Breast epithelium (tissue), 4 donors: ENCODE data around the gene GABRA4. TPM values are rescaled to one million over a fixed set of nuclear protein-coding genes. Genes with fewer than 3 reads are reported as not detected.

ENCODE experiments used
- DNase-seq, 2 donors: peaks; one replicate each; pipeline ENCODE4 v3.0.0-alpha.2; 2019; ENCODE audit warnings: low spot score in 2 of 2
- H3K27ac ChIP-seq, 2 donors: fragments of 200-600 bp; sonication (generic) in 1 of 2; one replicate each; pipeline ENCODE4 v1.5.1; 2016 to 2019; ENCODE audit warnings: mild to moderate bottlenecking in 1 of 2
- H3K27me3 ChIP-seq, 2 donors: fragments of 200-600 bp; sonication (generic) in 1 of 2; one replicate each; pipeline versions ENCODE4 v1.5.1 to v1.6.0; 2017 to 2019; ENCODE audit warnings: control low read depth in 1 of 2, mild to moderate bottlenecking in 1 of 2
- H3K36me3 ChIP-seq: fragments of 200-600 bp; one replicate; pipeline ENCODE4 v1.5.1; 2019
- H3K4me1 ChIP-seq, 2 donors: fragments of 200-600 bp; sonication (generic); one replicate each; pipeline ENCODE4 v1.5.1; 2016 to 2019; ENCODE audit warnings: control low read depth in 1 of 2
- H3K4me3 ChIP-seq, 3 donors: fragments of 200-600 bp; sonication (generic); 1 replicate in 2 of 3; 2 replicates in 1 of 3; pipeline ENCODE4 v1.5.1; 2016 to 2019; ENCODE audit warnings: mild to moderate bottlenecking in 3 of 3, moderate library complexity in 2 of 3
- H3K9me3 ChIP-seq, 2 donors: fragments of 200-600 bp; sonication (generic) in 1 of 2; one replicate each; pipeline ENCODE4 v1.5.1; 2016 to 2019; ENCODE audit warnings: control low read depth in 1 of 2
- POLR2A ChIP-seq: fragments of 450-650 bp; IDR thresholded peaks from one replicate; pipeline ENCODE4 v1.6.1; 2016; ENCODE audit warnings: antibody characterized with exemption, mild to moderate bottlenecking, moderate library complexity
- POLR2AphosphoS5 ChIP-seq, 3 donors: sonication (generic); formaldehyde crosslinking; IDR thresholded peaks; one replicate each; pipeline ENCODE4 v1.6.1; 2017; ENCODE audit warnings: antibody characterized with exemption in 3 of 3
- intact Hi-C: fragments of 100-400 bp; cut with DNase I; formaldehyde crosslinking; loops from one replicate; pipeline ENCODE4 v1.15.1; 2023; ENCODE audit warnings: low total_unique reads
- total RNA-seq, 3 donors: library from RNA; depleted of rRNA; stranded (reverse); fragments of >200 nt; gene quantifications; one replicate each; pipeline ENCODE4 v1.1.0, GENCODE V29; 2016
- TF ChIP-seq, protein P1 (sequence below), 3 donors: fragments of 450-650 bp; IDR thresholded peaks; one replicate each; pipeline ENCODE4 v1.5.1; 2016 to 2017; ENCODE audit warnings: antibody characterized with exemption in 3 of 3, mild to moderate bottlenecking in 3 of 3, moderate library complexity in 3 of 3

GABRA4 gene
- total RNA-seq, 3 donors from 2014 or later = 0.15 TPM; not detected in 2

DNA sequence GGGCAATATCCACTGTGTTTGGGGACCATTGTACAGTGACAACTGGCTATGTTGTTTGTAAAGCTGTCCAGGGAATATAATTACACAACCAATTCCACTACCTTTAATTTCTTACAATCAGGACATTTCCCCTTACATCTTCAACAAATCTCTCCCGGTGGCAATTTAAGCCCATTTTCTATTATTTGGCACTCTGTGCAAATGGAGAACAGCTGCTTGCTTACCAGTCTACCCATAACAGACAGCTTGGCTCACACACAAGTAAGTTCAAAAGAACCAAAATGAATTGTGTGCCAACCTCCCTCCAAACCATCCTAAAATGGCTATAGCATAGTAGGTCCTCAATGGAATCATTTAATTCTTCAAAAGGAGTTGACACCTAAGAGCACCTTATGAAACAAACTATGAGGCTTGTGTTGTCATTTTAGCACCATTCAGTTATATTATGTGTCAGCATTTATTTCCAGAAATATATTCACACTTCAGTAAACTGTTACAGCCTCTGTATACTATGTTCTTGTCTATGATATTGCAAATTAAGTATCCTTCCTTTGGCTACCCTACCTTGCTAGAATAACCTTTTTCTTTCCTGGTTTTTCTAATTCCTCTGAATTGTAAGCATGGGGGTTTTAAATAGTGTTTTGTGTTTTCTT is 18.4 kb downstream of the GABRA4 start:
- intact Hi-C loops = no loop called here
- no peak overlapping the region for H3K4me3 ChIP-seq
- H3K9me3 ChIP-seq = no peaks in the 10 kb centered on the region
- DNase-seq = no peak
- no peaks in the 10 kb centered on the region for H3K36me3 ChIP-seq
- TF ChIP-seq POLR2A = no peak
- TF ChIP-seq POLR2AphosphoS5 (IDR thresholded peaks at IDR 0.05) = no peak
- TF ChIP-seq, protein P1, sequence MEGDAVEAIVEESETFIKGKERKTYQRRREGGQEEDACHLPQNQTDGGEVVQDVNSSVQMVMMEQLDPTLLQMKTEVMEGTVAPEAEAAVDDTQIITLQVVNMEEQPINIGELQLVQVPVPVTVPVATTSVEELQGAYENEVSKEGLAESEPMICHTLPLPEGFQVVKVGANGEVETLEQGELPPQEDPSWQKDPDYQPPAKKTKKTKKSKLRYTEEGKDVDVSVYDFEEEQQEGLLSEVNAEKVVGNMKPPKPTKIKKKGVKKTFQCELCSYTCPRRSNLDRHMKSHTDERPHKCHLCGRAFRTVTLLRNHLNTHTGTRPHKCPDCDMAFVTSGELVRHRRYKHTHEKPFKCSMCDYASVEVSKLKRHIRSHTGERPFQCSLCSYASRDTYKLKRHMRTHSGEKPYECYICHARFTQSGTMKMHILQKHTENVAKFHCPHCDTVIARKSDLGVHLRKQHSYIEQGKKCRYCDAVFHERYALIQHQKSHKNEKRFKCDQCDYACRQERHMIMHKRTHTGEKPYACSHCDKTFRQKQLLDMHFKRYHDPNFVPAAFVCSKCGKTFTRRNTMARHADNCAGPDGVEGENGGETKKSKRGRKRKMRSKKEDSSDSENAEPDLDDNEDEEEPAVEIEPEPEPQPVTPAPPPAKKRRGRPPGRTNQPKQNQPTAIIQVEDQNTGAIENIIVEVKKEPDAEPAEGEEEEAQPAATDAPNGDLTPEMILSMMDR (IDR thresholded peaks at IDR 0.05) = no peak
- H3K4me1 ChIP-seq = no peaks in the 10 kb centered on the region
- no peaks in the 10 kb centered on the region for H3K27me3 ChIP-seq
- H3K27ac ChIP-seq = no peak overlapping the region

DNA sequence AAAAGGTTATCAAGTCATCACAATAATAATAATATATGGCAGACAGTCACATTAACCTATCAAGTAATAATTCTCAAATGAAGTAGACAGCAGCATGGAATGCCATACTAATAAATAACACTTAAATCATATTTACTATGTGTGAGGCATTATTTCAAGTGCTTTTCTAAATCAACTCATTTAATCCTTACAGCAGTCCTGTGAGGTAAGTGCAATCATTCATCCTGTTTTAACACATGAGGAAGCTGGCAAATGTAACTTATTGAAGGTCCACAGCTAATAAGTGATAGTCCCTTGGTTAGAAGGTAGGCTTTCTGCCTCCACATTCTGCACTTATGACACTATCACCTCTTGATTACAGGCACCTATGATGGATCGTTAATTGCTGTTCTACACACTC is 24.5 kb downstream of the GABRA4 start:
- Histone ChIP-seq H3K36me3 (no peaks in the 10 kb centered on the region), H3K27ac (no peak overlapping the region), H3K9me3 (no peaks in the 10 kb centered on the region), H3K4me3 (no peak overlapping the region), H3K27me3 (no peaks in the 10 kb centered on the region), H3K4me1 (no peaks in the 10 kb centered on the region)
- TF ChIP-seq POLR2AphosphoS5 (IDR thresholded peaks at IDR 0.05) (no peak), POLR2A (no peak)
- DNase-seq = no peak
- intact Hi-C loops = no loop called here

DNA sequence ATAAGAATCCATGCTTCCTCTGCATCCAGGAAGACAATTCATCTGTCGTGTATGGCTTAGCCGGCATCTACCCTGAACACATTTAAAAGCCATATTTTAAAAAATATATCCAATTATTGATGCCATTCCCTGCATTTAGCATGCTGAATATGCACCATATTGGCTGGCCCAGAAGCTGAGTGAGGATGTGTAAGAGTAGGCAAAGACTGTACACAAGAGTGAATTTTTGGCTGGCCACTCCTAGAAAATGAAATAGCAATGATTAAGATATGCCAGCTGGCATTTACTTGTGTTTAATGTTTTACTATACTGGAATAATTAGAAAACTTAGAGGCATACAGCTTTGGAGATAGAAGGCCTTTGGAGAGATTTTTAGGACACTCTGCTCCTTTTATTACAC is 25.8 kb downstream of the GABRA4 start:
- intact Hi-C loops = no loop called here
- Histone ChIP-seq H3K27ac (no peak overlapping the region), H3K36me3 (no peaks in the 10 kb centered on the region), H3K27me3 (no peaks in the 10 kb centered on the region), H3K4me1 (no peaks in the 10 kb centered on the region), H3K4me3 (no peak overlapping the region), H3K9me3 (no peaks in the 10 kb centered on the region)
- no peak for DNase-seq
- TF ChIP-seq, protein P1 (IDR thresholded peaks at IDR 0.05) = no peak
- TF ChIP-seq POLR2A = no peak
- TF ChIP-seq POLR2AphosphoS5 (IDR thresholded peaks at IDR 0.05) = no peak

GRCh38 chr4:46958742-46959488 is 34.5 kb downstream of the GABRA4 start:
- no peaks in the 10 kb centered on the region for H3K36me3 ChIP-seq
- H3K27me3 ChIP-seq = no peaks in the 10 kb centered on the region
- DNase-seq = no peak
- H3K4me1 ChIP-seq = no peaks in the 10 kb centered on the region
- H3K4me3 ChIP-seq = no peak overlapping the region
- H3K9me3 ChIP-seq = no peaks in the 10 kb centered on the region
- intact Hi-C loops = no loop called here
- no peak overlapping the region for H3K27ac ChIP-seq
- no peak for TF ChIP-seq POLR2A
- TF ChIP-seq, protein P1 (IDR thresholded peaks at IDR 0.05) = no peak
- no peak for TF ChIP-seq POLR2AphosphoS5 (IDR thresholded peaks at IDR 0.05)

- H3K4me3 ChIP-seq = no peak overlapping the region
- no peaks in the 10 kb centered on the region for H3K27me3 ChIP-seq
- no peak overlapping the region for H3K27ac ChIP-seq
- no peaks in the 10 kb centered on the region for H3K9me3 ChIP-seq
- no peak for TF ChIP-seq POLR2AphosphoS5 (IDR thresholded peaks at IDR 0.05)
- DNase-seq = no peak
- no peaks in the 10 kb centered on the region for H3K4me1 ChIP-seq
- intact Hi-C loops = no loop called here
- no peaks in the 10 kb centered on the region for H3K36me3 ChIP-seq
Observed at GRCh38 chr4:46956451-46956850, 36.9 kb downstream of the GABRA4 start.

DNA sequence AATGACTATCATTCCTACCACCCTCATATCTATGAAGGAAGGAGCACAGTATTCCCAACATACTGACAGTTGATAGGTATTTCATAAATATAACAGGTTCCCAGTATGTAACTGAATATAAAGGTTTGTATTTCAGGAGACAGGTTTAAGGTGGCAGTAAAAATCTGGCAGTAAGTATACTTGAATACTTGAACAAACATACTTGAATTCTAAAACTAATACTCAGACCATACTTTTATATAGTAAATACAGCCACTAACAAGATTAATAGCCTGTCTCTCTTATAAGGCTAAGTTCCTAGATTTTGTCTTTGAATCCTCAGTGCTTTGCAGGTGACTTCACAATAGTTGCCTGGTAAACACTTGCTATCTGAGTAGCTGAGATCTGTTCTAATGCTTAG is 37.8 kb downstream of the GABRA4 start:
- intact Hi-C loops = no loop called here
- Histone ChIP-seq H3K36me3 (no peaks in the 10 kb centered on the region), H3K4me3 (no peak overlapping the region), H3K27ac (no peak overlapping the region), H3K9me3 (no peaks in the 10 kb centered on the region), H3K4me1 (no peaks in the 10 kb centered on the region), H3K27me3 (no peaks in the 10 kb centered on the region)
- no peak for DNase-seq
- TF ChIP-seq POLR2A (no peak), POLR2AphosphoS5 (IDR thresholded peaks at IDR 0.05) (no peak)
- TF ChIP-seq, protein P1 (IDR thresholded peaks at IDR 0.05) = no peak
